HG03439 (cell line): ENCODE results near the gene SERTAD2.

Experiments
- ATAC-seq: cut with Tn5 transposase; IDR thresholded peaks from one replicate; pipeline ENCODE4 v1.9.1; 2021; ENCODE audit warnings: mild to moderate bottlenecking, moderate library complexity; ENCODE audit not compliant: unreplicated experiment

SERTAD2 gene

DNA sequence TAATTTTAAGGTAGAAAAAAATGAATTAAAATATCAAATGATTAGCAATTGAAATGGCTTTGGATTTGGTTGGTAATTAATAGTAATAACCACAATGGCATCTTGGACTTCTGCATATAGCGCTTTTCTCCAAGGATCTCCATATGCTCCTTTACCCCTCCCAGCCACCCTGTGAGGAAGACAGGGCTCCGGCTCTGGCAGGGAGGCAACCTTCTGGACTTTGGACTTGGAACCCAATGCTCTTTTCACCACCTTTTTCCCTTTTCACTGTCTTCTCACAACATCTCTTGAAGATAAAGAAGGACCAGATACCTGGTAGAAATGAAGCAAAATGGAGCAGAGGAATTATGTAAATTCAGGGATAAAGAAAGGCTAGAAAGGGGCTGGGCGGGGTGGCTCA lies 23.8 kb upstream of the SERTAD2 start:
- no peak for ATAC-seq

DNA sequence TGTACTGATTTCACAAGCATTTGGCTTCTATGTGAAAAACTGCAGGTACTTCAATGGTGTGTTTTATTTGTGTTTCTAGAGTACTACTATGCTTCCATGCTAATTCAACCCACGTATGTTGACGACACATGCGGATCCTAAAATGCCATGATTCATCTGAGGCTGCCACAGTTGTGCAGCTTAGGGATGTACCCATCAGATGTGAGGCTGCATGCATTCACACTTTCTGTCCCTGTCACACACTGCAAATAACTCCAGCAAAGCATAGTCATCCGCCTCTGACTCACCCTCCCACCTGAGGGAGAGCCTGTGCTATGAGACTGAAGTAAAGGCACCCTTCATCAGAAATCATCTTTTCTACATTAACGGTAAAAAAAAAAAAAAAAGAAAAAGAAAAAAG lies 22.1 kb upstream of the SERTAD2 start:
- ATAC-seq: no peak

DNA sequence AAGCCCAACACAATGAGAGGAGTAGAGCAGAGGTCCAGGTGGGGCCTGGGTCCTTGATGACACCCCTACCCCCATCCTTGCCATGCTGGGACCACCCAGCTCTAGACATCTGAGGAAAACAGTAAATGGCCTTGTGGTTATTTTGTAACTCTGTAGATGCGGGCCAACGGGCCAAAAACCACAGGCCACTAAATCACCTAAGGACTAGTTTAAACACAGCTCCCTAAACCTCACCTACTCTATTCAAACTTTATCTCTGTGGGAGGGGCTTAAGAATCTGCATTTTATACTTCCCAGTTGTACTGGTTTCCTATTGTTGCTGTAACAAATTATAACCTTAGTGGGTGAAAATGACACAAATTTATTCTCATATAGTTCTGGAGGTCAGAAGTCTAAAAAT lies 19.0 kb upstream of the SERTAD2 start:
- no peak for ATAC-seq

DNA sequence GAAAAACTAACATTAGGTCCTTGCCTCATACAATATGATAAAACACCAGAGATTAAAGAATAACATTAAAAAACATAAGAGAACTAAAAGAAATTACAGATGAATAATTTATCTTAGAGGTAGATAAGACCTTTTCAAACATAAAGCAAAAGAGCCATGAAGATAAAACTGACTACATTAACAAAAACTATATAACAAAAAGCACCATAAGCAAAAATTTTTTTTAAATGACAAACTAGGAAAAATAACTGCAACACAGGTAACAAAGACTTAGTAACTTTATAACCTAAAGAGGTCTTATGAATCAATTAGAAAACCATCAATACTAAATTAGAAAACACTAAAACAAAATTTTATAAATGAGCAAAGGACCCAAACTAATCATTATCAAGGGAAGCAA lies 16.3 kb upstream of the SERTAD2 start:
- no peak for ATAC-seq

DNA sequence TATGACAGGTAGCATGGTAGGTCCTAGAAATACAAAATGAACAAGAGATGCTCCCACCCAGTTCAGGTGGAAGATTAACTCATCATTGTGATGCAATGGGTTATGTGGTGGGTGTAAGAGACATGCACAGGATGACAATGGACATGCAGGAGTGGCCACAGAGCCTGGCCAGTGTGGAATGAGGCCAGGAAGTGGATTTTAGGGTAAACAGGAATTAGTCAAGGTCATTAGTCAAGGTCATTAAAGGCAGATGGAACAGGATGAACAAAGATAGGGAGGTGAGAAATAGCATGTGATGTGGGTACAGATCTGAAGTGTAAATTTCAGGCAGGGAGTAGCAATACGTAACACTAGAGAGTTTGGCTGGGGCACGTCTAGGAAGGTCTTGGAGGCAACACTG lies 15.6 kb upstream of the SERTAD2 start:
- ATAC-seq: no peak

DNA sequence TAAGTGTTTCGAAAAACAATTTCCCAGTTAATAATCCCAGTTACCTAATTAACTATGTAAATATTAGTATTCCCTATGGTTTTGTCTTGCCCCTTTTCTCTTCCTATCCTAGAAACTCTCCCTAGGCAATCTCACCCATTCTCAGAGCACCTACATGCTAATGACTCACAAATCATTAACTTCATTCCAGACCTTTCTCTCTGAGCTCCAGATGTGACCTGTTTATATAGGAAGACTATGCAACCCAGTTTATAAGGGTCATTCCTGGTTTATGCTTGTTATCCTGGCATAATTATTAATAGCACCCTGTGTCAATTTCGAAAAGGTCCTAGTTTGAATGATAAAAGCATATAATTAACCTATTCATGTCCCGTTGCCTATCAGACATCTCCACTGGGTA lies 14.8 kb upstream of the SERTAD2 start:
- no peak for ATAC-seq

DNA sequence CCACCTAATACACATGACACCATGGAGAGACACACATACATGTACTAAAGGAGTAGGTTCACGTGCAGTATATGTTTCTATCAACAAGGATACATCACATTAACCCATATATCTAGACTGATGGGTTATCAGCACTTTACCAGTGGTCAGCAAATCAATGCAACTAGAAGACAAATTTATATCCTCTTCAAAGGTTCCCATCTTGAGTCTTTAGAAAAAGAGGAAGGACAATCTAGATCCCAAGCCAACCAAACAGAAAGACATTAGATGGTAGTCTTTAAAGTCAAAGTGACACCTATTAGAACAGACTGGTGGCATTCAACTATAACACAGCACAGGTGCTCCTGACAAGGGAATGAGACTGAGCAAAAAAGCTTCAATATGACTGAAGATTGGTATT lies 13.8 kb upstream of the SERTAD2 start:
- no peak for ATAC-seq

DNA sequence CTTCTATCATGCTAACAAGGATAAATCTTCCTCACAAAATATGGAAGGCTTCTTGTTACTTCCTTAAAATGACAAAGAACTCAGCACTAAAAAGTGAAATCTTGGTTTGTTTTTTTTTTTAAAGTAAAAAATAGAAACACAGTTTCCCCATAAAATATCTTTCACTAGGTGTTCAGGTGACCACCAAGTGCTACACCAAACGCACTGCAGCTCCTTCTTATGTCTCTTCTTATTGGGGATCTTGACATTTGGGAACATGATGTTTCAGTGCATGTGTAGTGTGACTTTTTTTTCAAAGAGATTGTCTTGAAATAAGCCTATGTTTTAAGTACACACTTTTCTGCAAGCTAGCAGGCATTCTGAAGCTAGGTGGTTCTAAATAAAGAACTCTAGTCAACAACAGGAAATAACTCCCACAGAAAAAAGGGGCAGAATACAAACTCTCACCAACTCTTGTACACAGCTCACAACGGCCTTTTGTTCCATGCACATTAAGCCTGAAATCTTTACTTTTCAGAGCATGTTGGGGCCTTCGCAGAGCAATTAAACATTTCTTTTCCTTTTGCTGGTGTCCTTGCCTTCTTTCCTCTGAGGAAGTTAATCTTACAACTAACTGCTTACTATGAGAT lies 13.2 kb upstream of the SERTAD2 start:
- no peak for ATAC-seq

DNA sequence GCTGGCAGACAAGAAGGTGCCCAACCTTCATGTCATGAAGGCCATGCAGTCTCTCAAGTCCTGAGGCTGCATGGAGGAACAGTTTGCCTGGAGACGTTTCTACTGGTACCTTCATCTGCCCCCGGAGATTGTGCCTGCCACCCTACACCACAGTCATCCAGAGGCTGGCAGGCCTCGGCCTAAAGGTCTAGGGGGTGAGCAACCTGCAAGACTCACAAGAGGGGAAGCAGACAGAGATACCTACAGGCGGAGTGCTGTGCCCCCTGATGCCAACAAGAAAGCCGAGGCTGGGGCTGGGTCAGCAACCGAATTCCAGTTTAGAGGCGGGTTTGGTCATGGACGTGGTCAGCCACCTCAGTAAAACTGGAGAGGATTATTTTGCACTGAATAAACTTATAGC lies 12.0 kb upstream of the SERTAD2 start:
- no peak for ATAC-seq

DNA sequence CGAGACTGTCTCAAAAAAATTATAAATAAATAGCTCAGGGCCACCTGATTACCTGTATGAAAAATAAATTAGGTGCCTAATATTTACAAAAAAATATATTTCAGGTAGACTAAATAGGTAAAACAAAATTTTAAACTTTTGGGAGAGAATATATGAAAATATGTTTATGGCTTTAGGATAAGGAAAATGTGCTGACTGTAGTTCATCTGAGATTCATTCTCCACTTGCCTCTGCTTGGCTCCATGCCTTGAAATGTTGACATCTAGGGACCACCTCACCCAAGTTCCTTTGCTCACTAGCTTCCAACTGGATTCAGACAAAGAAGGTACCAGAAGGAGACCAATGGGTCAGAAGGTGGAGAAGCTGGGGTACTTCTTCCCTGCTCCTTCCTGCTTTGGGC lies 9.7 kb upstream of the SERTAD2 start:
- ATAC-seq: no peak

DNA sequence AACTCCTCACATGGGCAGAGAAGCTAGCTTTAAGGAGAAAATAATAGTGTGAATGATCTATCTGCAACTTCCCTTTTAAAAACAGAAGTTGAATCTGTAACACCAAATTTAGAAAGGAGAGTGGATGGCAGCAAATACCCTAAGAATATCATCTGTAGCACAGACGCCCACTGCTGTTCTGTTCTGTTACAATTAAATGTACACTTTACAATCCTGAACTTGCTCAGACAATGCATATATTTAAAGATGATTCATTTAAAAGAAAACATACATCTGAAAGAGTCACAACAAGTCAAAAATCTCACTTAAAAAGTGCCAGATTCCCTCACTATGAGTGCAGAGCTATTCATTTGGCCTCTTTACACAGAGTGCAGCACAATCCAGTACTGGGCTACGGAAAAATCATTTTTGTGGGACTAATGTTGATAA lies 8.0 kb upstream of the SERTAD2 start:
- no peak for ATAC-seq

DNA sequence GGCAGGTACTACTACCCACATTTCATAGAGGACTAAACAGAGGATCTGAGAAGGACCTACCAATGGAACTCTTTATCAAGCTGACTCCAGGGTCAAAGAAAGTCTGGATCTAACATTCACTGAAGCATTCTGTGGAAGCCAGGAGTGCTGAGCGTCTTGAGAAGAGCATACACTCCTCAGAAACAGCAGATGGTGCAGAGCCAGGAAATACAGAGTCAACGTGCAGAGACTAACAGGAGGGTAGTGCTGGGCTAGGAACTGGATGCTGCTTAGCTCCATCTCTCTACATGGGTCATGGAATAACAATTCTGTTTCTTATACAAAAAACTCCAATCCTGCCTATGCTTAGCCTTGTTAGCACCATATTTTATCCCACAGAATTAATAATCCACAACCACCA lies 5.5 kb upstream of the SERTAD2 start:
- ATAC-seq: no peak

DNA sequence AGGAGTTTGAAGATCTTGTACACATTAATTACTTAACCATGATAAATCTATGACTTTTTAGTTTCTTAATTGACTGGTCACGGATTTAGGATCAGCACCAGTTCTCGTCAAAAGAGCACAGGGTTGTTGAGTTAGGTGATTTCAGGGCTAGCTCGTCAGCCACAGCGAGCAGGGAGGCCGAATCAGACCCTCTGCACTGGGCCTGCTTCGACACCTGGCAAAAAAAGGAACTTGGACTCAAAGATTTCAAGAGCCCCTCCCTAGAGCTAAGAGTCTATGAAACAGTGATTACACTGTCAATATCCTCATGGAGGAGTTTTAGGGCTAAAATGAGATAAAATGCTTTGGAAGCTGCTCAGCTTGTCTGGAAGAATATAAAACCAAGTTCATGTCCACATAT lies 4.6 kb upstream of the SERTAD2 start:
- no peak for ATAC-seq

DNA sequence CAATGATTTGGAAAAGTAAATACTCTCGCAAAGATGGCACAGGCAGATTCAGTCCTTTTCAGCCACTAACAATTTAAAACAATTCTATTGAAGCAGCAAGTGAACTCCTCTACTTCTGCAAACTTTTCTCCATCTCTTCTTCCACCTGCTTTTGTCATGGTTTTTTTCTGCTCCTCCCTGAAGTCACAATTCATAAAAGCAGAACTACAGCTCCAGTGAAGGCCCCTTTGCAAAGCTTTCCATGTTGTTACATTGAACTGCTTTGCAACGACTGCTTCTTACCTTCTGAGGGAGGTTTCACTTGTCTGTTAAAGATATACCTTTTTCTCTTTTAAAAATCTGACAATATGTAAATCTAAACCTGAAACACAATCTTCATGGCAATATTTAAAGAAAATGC lies 3.7 kb upstream of the SERTAD2 start:
- ATAC-seq: no peak

DNA sequence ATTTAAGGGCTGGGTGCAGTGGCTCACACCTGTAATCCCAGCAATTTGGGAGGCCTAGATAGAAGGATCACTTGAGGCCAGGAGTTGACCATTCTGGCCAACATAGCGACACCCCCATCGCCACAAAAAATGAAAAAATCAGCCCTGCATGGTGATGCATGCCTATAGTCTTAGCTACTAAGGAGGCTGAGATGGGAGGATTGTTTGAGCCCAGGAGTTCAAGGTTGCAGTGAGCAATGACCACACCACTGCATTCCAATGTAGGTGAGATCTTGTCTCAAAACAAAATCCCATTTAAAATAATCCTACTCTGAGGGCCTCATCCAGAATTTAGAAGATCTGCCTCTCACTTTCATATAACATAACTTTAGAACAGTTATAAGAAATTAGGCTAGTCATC lies 2.7 kb upstream of the SERTAD2 start:
- ATAC-seq: no peak

DNA sequence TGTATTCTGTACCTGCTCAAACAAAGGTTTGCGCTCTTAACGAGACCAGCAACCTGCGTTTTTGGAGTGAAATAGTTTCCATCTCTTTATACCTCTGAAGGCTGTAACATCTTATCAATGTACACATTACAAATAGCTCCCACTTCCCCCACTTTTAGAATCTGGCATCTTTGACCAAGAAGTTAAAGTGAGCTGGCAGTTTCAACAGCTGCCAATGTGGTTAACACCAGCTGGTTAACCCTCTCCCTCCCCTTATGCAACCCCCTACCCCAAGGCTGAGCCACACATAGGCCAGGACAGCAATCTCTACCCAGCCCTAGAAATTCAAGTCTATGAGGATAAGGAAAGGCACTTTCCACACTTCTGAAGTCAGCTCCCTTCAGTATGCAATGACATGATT lies 2.2 kb upstream of the SERTAD2 start:
- ATAC-seq: no peak

DNA sequence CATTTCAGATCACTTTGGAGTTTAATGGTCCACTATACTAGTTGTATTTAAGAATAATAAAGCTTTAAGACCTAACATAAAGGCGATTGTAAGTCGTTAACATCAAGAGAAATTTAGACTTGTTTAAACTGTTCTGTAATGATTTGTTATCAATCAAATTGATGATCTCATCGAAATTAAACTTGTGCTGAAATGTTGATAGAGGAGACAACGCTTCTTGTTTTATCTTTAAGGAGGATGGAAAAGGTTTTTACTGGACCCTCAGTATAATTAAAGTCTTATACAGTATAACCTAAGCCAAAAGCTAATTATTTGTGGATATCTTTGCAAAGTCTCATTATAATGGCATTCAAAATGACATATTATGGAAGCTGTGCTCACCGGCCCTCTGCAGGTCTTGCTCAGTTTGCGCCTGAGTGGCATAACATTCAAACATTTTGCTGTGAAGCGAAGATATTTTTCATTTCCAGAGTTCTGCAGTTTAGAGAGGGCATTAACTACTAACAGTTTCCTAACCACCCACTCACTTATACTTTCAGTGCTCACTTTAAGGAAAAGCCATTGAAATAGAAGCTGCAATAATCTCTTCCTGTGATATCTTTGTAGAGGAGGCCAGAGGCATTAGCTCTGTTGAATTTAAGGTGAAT lies 1.4 kb upstream of the SERTAD2 start:
- ATAC-seq: no peak

DNA sequence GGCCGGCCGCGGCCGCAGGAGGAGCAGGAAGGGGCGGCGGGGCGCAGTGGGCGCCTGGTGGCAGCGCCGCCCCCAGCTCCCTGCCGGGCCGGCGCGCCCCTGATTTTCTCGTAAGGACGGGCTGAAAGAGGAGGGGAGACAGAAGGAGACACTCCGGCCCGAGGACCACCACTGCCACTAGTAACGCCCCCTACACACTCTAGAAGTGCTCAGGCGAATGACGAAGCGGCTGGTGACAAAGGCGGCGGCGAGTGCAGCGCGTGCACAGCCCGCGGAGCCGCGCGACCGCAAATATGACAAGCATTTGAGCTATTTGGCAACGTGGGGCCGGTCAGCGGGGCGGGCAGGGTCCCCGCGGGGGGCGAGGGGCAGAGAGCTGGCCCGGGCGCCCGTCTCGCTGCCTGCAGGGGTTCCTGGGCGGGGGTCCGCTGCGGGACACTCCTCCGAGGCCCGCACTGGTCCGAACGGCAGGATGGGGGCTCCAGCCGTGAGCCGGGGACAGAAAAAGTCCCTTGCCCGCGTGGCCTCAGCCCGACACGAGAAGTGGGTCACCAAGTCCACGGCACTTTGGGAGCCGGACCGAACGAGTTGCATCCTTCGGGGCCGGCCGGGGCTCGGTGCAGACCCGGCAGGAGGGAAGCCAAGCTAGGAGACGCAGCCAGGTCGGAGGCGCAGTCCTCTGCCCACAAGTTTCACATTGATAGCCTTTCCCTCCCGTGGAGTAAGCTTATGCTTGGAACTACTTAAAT lies 524 bp upstream of the SERTAD2 start:
- peak; percentile 39 for ATAC-seq

DNA sequence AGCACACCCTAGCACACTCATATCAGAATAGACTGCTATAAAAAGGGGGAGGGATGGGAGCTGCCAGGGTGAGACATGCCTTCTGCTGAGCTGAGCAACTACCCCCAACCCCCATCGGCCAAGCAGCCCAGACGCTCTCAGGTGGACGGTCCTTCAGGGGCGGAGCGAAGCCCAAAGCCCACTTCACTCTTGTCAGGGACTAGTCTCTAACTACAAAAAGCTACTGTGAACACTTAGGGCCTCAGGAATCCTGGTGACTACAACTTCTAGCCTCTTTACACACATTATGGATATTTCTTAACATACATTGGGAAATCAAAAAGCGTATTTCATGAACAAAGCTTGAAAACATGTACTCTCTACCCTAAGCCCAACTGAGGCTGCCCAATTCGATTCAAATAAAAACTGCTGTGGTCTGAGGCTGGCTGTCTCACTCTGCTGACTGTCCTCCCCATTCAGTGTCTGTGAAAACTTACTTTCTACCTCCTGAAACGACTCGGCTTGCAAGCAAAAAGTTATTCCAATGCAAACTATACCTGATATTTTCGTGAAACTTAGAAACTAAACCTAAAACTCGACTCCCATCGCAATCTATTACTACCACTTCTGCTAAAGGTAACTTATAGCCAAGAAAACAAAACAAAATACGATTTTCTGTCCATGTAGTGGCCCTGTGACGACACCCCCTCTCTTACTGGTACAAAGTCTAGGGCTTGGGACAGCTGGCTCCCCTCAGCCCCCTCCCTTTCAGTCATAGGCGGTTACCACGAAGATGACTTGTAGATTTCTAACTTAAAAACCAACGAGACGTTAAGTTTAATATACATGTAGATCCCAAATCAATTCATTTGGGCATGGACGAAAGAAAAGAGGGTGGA lies 1.2 kb downstream of the SERTAD2 start:
- ATAC-seq: no peak

DNA sequence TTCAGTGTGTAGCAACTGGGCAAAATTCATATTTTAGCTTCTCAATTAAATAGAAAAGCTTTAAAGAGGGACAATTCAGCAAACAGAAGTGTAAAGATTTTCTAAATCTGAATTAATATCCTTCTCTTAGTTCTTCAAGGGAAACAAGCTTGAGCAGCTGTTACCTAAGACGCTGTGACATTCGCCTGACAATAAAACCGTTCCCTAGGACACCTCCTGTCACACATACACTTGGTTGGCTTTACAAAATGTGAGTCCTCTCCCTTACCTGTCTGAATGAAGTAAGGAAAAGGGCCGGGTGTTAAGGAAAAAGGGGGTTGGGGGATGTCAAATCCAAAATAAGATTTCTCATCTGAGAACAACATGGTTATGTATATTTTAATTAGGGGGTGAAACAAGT lies 2.1 kb downstream of the SERTAD2 start:
- ATAC-seq: no peak

DNA sequence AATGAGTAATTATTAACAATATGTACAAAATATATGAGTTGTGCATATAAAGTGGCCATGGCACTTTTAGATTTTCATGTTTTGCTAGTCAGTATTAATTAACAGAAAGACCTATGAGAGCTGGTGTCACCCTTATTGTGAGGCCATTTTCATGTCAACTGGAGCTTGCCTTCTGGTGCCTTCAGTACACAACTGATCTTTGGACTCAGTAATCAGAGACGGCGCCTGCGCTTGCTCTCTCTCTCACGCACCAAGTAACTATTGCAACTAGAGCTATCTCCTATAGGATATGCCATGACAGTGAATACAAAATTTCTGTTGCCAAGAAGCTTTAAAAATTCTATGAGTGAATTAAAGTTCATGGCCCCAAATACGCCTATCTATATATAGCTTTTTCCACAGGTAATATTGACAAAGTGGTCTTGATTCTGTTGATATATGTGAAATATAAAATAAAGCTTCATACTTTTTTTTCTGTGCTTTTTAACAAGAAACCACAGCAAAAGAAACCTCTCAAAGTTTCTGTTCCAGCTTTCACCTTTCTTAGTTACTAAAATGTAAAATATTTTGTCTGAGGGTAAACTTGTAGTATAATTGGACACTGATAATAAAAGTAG lies 2.9 kb downstream of the SERTAD2 start:
- ATAC-seq: no peak
